ENCODE results near the gene SLC38A11. TPM values are rescaled to one million over a fixed set of nuclear protein-coding genes. Genes with fewer than 3 reads are reported as not detected.

The SLC38A11 gene
- polyA plus RNA-seq, 1 of the 3 experiments (the other 2 are of a cell fraction) = not detected

GRCh38 chr2:164879901-164880535, 75.3 kb downstream of the SLC38A11 start (continued):
- TF ChIP-seq REST (IDR thresholded peaks at IDR 0.05; ENCODE audit: low read depth, low read length) (no peak), SIN3A (IDR thresholded peaks at IDR 0.05; ENCODE audit: borderline replicate concordance, low read depth, low read length) (no peak), FOXJ3 (CRISPR knock-in tag; IDR thresholded peaks at IDR 0.05) (no peak), RAD21 (IDR thresholded peaks at IDR 0.05; ENCODE audit: low read length) (no peak), ZBTB33 (IDR thresholded peaks at IDR 0.05; ENCODE audit: borderline replicate concordance, low read depth) (no peak), FOXM1 (IDR thresholded peaks at IDR 0.05; ENCODE audit: low read depth) (no peak), GABPA (IDR thresholded peaks at IDR 0.05; ENCODE audit: low read depth) (no peak)

- Histone ChIP-seq H4K20me1 (ENCODE audit: insufficient read depth) (no peaks in the 10 kb centered on the region), H3F3A (replicated peaks; ENCODE audit: insufficient read depth) (no peaks in the 10 kb centered on the region), H3K4me2 (no peak overlapping the region), H3K79me2 (ENCODE audit: insufficient read depth) (no peaks in the 10 kb centered on the region), H2AFZ (ENCODE audit: low read depth) (no peak overlapping the region), H3K9me2 (no peaks in the 10 kb centered on the region), H3K4me3 (ENCODE audit: low read depth in 2 of 2, low read length in 1 of 2) (no peak overlapping the region), H3K9ac (no peak overlapping the region), H3K27me3 (ENCODE audit: insufficient read depth) (no peaks in the 10 kb centered on the region), H3K27ac (ENCODE audit: low read depth in 2 of 2, low read length in 1 of 2) (no peak overlapping the region), H3K9me3 (no peaks in the 10 kb centered on the region), H3K36me3 (replicated peaks in 1 of 2; ENCODE audit: control insufficient read depth in 1 of 2, insufficient read depth in 2 of 2, low read length in 1 of 2) (no peaks in the 10 kb centered on the region), H3K4me1 (ENCODE audit: control insufficient read depth in 1 of 2, insufficient read depth in 2 of 2, low read depth in 1 of 2, low read length in 1 of 2) (no peaks in the 10 kb centered on the region)
- TF ChIP-seq FOXJ3 (CRISPR knock-in tag; IDR thresholded peaks at IDR 0.05) (no peak), TAF1 (IDR thresholded peaks at IDR 0.05; ENCODE audit: borderline replicate concordance, low read depth, low read length) (no peak), POLR2AphosphoS5 (IDR thresholded peaks at IDR 0.05; ENCODE audit: low read depth, low read length) (no peak), RXRA (IDR thresholded peaks at IDR 0.05; ENCODE audit: borderline replicate concordance, low read depth) (no peak), JUND (IDR thresholded peaks at IDR 0.05) (no peak), CTCF (IDR thresholded peaks at IDR 0.05) (no peak), GABPA (IDR thresholded peaks at IDR 0.05; ENCODE audit: low read depth) (no peak), GATA2 (CRISPR knock-in tag; IDR thresholded peaks at IDR 0.05) (no peak)
- ChIA-PET POLR2A (no interaction called here), CTCF (no interaction called here)
- no peak for DNase-seq
Measured at GRCh38 chr2:164877927-164878326, 77.4 kb downstream of the SLC38A11 start.

Measured in SK-N-SH (cell line).